Heart left ventricle (tissue), 16 donors: ENCODE data around the gene FAM110C. TPM values are rescaled to one million over a fixed set of nuclear protein-coding genes. Genes with fewer than 3 reads are reported as not detected.

ENCODE experiments used
- ATAC-seq, 4 donors: fragments of 200-7000 bp; cut with Tn5 transposase; one replicate each; pipeline ENCODE4 v1.9.1; 2020 to 2022; ENCODE audit warnings: moderate library complexity in 4 of 4, mild to moderate bottlenecking in 3 of 4, moderate number of reproducible peaks in 1 of 4
- DNase-seq, 5 donors: peaks; one replicate each; pipeline ENCODE4 v3.0.0-alpha.2; 2020
- H3K27ac ChIP-seq, 12 donors: fragments of 200-600 bp; sonication (generic) in 4 of 12; one replicate each; pipeline versions ENCODE4 v1.5.0 to v1.8.0; 2016 to 2022; ENCODE audit warnings: mild to moderate bottlenecking in 2 of 12
- H3K27me3 ChIP-seq, 9 donors: fragments of 200-600 bp; sonication (generic) in 2 of 9; one replicate each; pipeline versions ENCODE4 v1.5.1 to v1.8.0; 2016 to 2022; ENCODE audit warnings: mild to moderate bottlenecking in 3 of 9
- H3K36me3 ChIP-seq, 9 donors: fragments of 200-600 bp; sonication (generic) in 2 of 9; one replicate each; pipeline versions ENCODE4 v1.5.0 to v1.8.0; 2018 to 2022; ENCODE audit warnings: mild to moderate bottlenecking in 2 of 9
- H3K4me1 ChIP-seq, 12 donors: fragments of 200-600 bp; sonication (generic) in 4 of 12; one replicate each; pipeline versions ENCODE4 v1.5.0 to v1.8.0; 2016 to 2022; ENCODE audit warnings: mild to moderate bottlenecking in 3 of 12
- H3K4me3 ChIP-seq, 12 donors: fragments of 200-600 bp; sonication (generic) in 4 of 12; one replicate each; pipeline versions ENCODE4 v1.5.0 to v1.8.0; 2017 to 2022; ENCODE audit warnings: mild to moderate bottlenecking in 9 of 12, moderate library complexity in 4 of 12
- H3K9me3 ChIP-seq, 12 donors: fragments of 200-600 bp; sonication (generic) in 4 of 12; one replicate each; pipeline versions ENCODE4 v1.5.0 to v1.8.0; 2016 to 2022; ENCODE audit warnings: mild to moderate bottlenecking in 1 of 12
- POLR2A ChIP-seq, 2 donors: fragments of 450-650 bp; IDR thresholded peaks; one replicate each; pipeline ENCODE4 v1.6.1; 2017; ENCODE audit warnings: antibody characterized with exemption in 2 of 2, mild to moderate bottlenecking in 2 of 2, moderate library complexity in 2 of 2
- WGBS, 4 donors: extraction: QIAGEN DNeasy Blood & Tissue Kit in 2 of 4; methylation state at CpG; one replicate each; pipeline versions ENCODE4 v1.1.5 to v1.1.7; 2013 to 2018; 5-methylcytosine and 5-hydroxymethylcytosine counted together
- intact Hi-C, 10 donors: fragments of 100-400 bp; cut with DNase I; formaldehyde crosslinking; loops; one replicate each; pipeline versions ENCODE4 v1.11.1 to v1.14.2; 2022
- polyA plus RNA-seq, 2 donors: library from polyadenylated mRNA; stranded (reverse); fragments of 200-250 nt; gene quantifications; one replicate each; pipeline ENCODE4 v1.2.3, GENCODE V29; 2013
- total RNA-seq, 9 donors: library from RNA; depleted of rRNA in 2 of 9; stranded (reverse); fragments of >200 nt in 2 of 9; fragmentation: NEBNext Ultra II Directional in 3 of 9; extraction: Animal tissue kit (Norgen Biotek cat#: 25700) in 3 of 9; gene quantifications; one replicate each; pipeline versions ENCODE4 v1.1.0 to v1.2.4, GENCODE V29; 2016 to 2023
- TF ChIP-seq, protein P1 (sequence below), 12 donors: fragments of 200-600 bp; sonication (generic) in 4 of 12; IDR thresholded peaks; one replicate each; pipeline versions ENCODE4 v1.5.0 to v1.8.0; 2018 to 2022; ENCODE audit warnings: antibody characterized with exemption in 12 of 12, mild to moderate bottlenecking in 5 of 12
- donor health status: ischemic (EF 13 %, LVEDD 7.1; RV severe dilation, severe dysfunction).
- donor health status: healthy with polysubstance abuse.
- donor health status: DM: no; HTN: yes; CAD: no.
- donor health status: DM: no; HTN: no; CAD: no.
- donor health status: ischemic (EF 25% LVEDD 6.9; RV normal size, moderate dysfunction).
- donor health status: ischemic (EF 25% LVEDD 5.7; RV mildly dilated, moderate dysfunction).
- donor health status: healthy.
- donor health status: DM: yes; HTN: yes; CAD: no.
- donor health status: ischemic (EF 35%, LVEDD 5.7; RV mildly dilated, moderate dysfunction).
- donor health status: nonischemic (EF 11% LVEDD 7.7; RV severe dilation, severe dysfunction).
- donor health status: DM: yes; HTN: yes; CAD: no.
- donor health status: PGD.
- donor health status: ischemic (EF 29% LVEDD 5.4; RV normal size, mild dysfunction).
- donor health status: nonischemic (EF 23%, LVEDD 6.1; RV moderate dilation, normal function).

Gene FAM110C
- total and polyA plus RNA-seq, 11 donors, result 1.4 to 10.1 (median 2.3) TPM

- no peak overlapping the region for H3K4me3 ChIP-seq
- H3K27me3 ChIP-seq, result peaks cover 0 to 14% (median 0%) of the 10 kb centered on the region in 9 donors
- no peaks in the 10 kb centered on the region for H3K36me3 ChIP-seq
- H3K9me3 ChIP-seq, result peaks cover 0 to 5% (median 0%) of the 10 kb centered on the region in 12 donors
- TF ChIP-seq POLR2A (IDR thresholded peaks at IDR 0.05), result no peak
- TF ChIP-seq, protein P1, sequence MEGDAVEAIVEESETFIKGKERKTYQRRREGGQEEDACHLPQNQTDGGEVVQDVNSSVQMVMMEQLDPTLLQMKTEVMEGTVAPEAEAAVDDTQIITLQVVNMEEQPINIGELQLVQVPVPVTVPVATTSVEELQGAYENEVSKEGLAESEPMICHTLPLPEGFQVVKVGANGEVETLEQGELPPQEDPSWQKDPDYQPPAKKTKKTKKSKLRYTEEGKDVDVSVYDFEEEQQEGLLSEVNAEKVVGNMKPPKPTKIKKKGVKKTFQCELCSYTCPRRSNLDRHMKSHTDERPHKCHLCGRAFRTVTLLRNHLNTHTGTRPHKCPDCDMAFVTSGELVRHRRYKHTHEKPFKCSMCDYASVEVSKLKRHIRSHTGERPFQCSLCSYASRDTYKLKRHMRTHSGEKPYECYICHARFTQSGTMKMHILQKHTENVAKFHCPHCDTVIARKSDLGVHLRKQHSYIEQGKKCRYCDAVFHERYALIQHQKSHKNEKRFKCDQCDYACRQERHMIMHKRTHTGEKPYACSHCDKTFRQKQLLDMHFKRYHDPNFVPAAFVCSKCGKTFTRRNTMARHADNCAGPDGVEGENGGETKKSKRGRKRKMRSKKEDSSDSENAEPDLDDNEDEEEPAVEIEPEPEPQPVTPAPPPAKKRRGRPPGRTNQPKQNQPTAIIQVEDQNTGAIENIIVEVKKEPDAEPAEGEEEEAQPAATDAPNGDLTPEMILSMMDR (IDR thresholded peaks at IDR 0.05), result no peak
- no peak overlapping the region for H3K27ac ChIP-seq
- no peaks in the 10 kb centered on the region for H3K4me1 ChIP-seq
- DNase-seq, result no peak
- 57 to 71% (median 64%) methylated on average over 4 of the region's 4 CpGs for WGBS, 4 donors
- no peak for ATAC-seq
- intact Hi-C loops, result no loop called here
Observed at GRCh38 chr2:65121-65520, 18.8 kb upstream of the FAM110C start.

- ATAC-seq (no peak), DNase-seq (no peak)
- H3K4me1 ChIP-seq, result no peaks in the 10 kb centered on the region
- peaks cover 0 to 5% (median 0%) of the 10 kb centered on the region in 9 donors for H3K27me3 ChIP-seq
- TF ChIP-seq POLR2A (IDR thresholded peaks at IDR 0.05), result no peak
- TF ChIP-seq, protein P1 (IDR thresholded peaks at IDR 0.05), result no peak
- H3K4me3 ChIP-seq, result no peak overlapping the region
- peaks cover 0 to 27% (median 13%) of the 10 kb centered on the region in 12 donors for H3K9me3 ChIP-seq
- WGBS, 4 donors, result 61 to 63% (median 62%) methylated on average over 4 of the region's 4 CpGs
- H3K27ac ChIP-seq, result no peak overlapping the region
- intact Hi-C loops, result no loop called here
- H3K36me3 ChIP-seq, result no peaks in the 10 kb centered on the region
Observed at GRCh38 chr2:55587-56448, 9.5 kb upstream of the FAM110C start.

- Histone ChIP-seq H3K4me1 (peaks cover 0 to 11% (median 3%) of the 10 kb centered on the region in 12 donors), H3K27me3 (peaks cover 0 to 20% (median 10%) of the 10 kb centered on the region in 9 donors), H3K36me3 (no peaks in the 10 kb centered on the region), H3K27ac (no peak overlapping the region), H3K9me3 (no peaks in the 10 kb centered on the region), H3K4me3 (no peak overlapping the region)
- WGBS, 4 donors, result 71 to 86% (median 74%) methylated on average over 2 of the region's 2 CpGs
- TF ChIP-seq POLR2A (IDR thresholded peaks at IDR 0.05), result no peak
- TF ChIP-seq, protein P1 (IDR thresholded peaks at IDR 0.05), result no peak
- ATAC-seq (no peak), DNase-seq (no peak)
- intact Hi-C loops, result no loop called here
Observed at GRCh38 chr2:51613-52012, 5.3 kb upstream of the FAM110C start.

DNA sequence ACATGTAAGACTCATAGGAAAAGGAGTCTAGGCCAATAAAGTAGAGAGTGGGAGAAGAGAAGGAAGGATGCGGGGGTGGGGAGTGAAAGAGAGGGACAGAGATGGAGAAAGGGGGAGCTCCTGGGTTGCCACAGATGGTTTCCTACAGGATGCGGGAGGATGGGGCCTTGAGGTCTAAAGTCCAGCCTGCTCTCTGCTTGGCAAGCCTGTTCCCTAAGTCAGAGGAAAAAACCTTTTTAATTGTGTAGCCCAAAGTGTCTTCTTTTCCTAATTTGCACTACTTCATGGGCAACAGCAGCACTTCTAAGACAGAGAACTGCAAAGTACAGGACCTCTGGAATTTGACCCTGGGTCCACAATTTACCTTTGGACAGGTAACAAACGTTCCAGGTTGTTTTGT lies 1.4 kb upstream of the FAM110C start:
- peak overlapping the region in 10 of 12 donors; percentile 54 to 90 (median 76) for H3K27ac ChIP-seq
- H3K36me3 ChIP-seq, result no peaks in the 10 kb centered on the region
- intact Hi-C loops, result no loop called here
- no peak for TF ChIP-seq POLR2A (IDR thresholded peaks at IDR 0.05)
- TF ChIP-seq, protein P1 (IDR thresholded peaks at IDR 0.05), result no peak
- H3K27me3 ChIP-seq, result peaks cover 7 to 49% (median 30%) of the 10 kb centered on the region in 9 donors
- H3K4me3 ChIP-seq, result peak overlapping the region in 2 of 12 donors; percentile 61
- H3K4me1 ChIP-seq, result peaks cover 0 to 24% (median 4%) of the 10 kb centered on the region in 12 donors
- whole genome bisulfite sequencing, 4 donors, result 52 to 67% (median 62%) methylated on average over 3 of the region's 3 CpGs
- H3K9me3 ChIP-seq, result no peaks in the 10 kb centered on the region
- DNase-seq (no peak), ATAC-seq (no peak)
